Measurements from ENCODE around the gene HOXA1.

The HOXA1 gene

DNA sequence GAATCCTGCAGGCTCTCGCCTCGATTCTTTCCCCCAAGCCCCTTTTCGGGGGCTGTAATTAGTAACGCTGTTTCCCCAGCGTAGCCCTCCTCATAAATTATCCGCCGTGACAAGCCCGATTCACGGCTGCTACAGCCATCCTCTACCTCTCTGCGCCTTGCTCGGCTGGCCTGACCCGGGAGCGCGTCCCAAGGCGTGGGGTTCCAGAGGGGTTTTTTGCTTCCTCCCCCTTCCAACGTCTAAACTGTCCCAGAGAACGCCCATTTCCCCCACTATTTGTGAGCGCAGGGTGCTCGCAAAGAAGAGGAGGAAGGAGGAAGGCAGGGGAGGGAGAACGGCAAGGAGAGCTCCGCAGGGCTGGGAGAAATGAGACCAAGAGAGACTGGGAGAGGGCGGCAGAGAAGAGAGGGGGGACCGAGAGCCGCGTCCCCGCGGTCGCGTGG lies 46.8 kb upstream of the HOXA1 start:
- Histone ChIP-seq H3K4me3 (ENCODE audit: control insufficient read depth in 1 of 7, extremely low read depth in 1 of 7, insufficient read depth in 4 of 7, low read depth in 2 of 7, low read length in 6 of 7) (peak overlapping the region in 6 of 7 experiments; percentile 33 to 56 (median 42)), H3K27me3 (replicated peaks in 2 of 5; ENCODE audit: control insufficient read depth in 4 of 5, insufficient read depth in 5 of 5, low read length in 4 of 5) (no peaks in the 10 kb centered on the region)

DNA sequence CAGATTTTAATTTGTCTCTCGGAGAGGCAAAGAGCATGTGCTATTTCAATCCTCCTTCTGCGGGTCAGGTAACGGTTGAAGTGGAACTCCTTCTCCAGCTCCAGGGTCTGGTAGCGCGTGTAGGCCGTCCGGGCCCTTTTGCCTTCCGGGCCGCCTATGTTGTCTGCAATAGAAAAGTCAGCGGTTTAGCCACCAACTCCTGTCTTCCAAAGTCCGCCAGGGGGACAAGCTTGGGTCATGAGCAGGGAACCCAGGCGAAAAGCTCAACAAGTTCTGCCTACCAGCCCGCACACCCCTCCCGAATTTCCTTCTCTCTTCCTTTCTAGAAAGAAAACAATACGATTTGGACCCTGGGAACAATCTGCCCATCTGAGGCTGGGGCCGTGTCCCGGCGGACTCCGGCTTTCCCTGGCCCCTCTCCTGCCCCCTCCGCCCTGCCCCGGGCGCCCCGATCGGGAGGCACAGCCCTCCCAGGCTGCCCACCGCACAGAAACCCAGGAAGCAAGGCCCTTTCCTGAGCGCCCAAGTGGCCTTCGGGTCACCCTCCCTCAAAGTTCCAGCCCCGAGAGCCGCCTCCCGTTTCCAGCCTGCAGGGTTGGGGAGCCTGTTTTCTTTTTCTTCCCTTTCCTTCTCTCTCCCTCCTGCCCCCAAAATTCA lies 46.3 kb upstream of the HOXA1 start:
- peak overlapping the region in 1 of 2 experiments; percentile 61 for H3K27ac ChIP-seq (ENCODE audit: insufficient read depth in 1 of 2, low read depth in 1 of 2, low read length in 2 of 2, poor library complexity in 1 of 2, severe bottlenecking in 2 of 2)
- WGBS (ENCODE audit: insufficient coverage), result 76% methylated on average over 28 of the region's 30 CpGs
- POLR2A ChIA-PET, result no interaction called here
- DNase-seq, result peak in 1 of 3 donors; percentile 56
- H3K9me3 ChIP-seq (ENCODE audit: control extremely low read depth in 1 of 5, control insufficient read depth in 4 of 5, insufficient read depth in 2 of 5, low read depth in 1 of 5, low read length in 4 of 5), result peaks cover 0 to 4% (median 0%) of the 10 kb centered on the region in 5 experiments
- peaks cover 3 to 48% (median 45%) of the 10 kb centered on the region in 4 experiments for H3K4me1 ChIP-seq (ENCODE audit: control extremely low read depth in 1 of 4, control insufficient read depth in 4 of 4, insufficient read depth in 4 of 4, low read length in 3 of 4)
- H3K4me3 ChIP-seq (ENCODE audit: control insufficient read depth in 1 of 7, extremely low read depth in 1 of 7, insufficient read depth in 4 of 7, low read depth in 2 of 7, low read length in 6 of 7), result peak overlapping the region in 5 of 7 experiments; percentile 33 to 56 (median 46)
- H3K27me3 ChIP-seq (replicated peaks in 2 of 5; ENCODE audit: control insufficient read depth in 4 of 5, insufficient read depth in 5 of 5, low read length in 4 of 5), result no peaks in the 10 kb centered on the region
- peaks cover 5 to 92% (median 64%) of the 10 kb centered on the region in 4 experiments for H3K36me3 ChIP-seq (ENCODE audit: control insufficient read depth in 4 of 4, insufficient read depth in 4 of 4, low read length in 3 of 4)
- CTCF ChIA-PET, result interaction anchor here (0.9 to 2.0 kb wide), 9 partner anchors 9 to 477 kb away, joined by 3 to 7 read pairs (median 4); no protein-coding TSS in a partner anchor

More for the DNA sequence above, 46.8 kb upstream of the HOXA1 start:
- Histone ChIP-seq H3K9me3 (ENCODE audit: control extremely low read depth in 1 of 5, control insufficient read depth in 4 of 5, insufficient read depth in 2 of 5, low read depth in 1 of 5, low read length in 4 of 5) (peaks cover 0 to 4% (median 0%) of the 10 kb centered on the region in 5 experiments), H3K4me1 (ENCODE audit: control extremely low read depth in 1 of 4, control insufficient read depth in 4 of 4, insufficient read depth in 4 of 4, low read length in 3 of 4) (peaks cover under 1 to 48% (median 45%) of the 10 kb centered on the region in 4 experiments), H3K36me3 (ENCODE audit: control insufficient read depth in 4 of 4, insufficient read depth in 4 of 4, low read length in 3 of 4) (peaks cover 5 to 90% (median 65%) of the 10 kb centered on the region in 4 experiments), H3K27ac (ENCODE audit: insufficient read depth in 1 of 2, low read depth in 1 of 2, low read length in 2 of 2, poor library complexity in 1 of 2, severe bottlenecking in 2 of 2) (peak overlapping the region in 1 of 2 experiments; percentile 61)
- 75% methylated on average over 18 of the region's 29 CpGs for whole genome bisulfite sequencing (ENCODE audit: insufficient coverage)
- no peak for DNase-seq
- ChIA-PET CTCF (interaction anchor here (1.0 to 9.1 kb wide), 5 partner anchors 8 to 461 kb away, joined by 3 to 87 read pairs (median 6); no protein-coding TSS in a partner anchor), POLR2A (interaction anchor here (0.8 kb wide), 1 partner anchor 8 kb away, joined by 3 read pairs; no protein-coding TSS in a partner anchor)

DNA sequence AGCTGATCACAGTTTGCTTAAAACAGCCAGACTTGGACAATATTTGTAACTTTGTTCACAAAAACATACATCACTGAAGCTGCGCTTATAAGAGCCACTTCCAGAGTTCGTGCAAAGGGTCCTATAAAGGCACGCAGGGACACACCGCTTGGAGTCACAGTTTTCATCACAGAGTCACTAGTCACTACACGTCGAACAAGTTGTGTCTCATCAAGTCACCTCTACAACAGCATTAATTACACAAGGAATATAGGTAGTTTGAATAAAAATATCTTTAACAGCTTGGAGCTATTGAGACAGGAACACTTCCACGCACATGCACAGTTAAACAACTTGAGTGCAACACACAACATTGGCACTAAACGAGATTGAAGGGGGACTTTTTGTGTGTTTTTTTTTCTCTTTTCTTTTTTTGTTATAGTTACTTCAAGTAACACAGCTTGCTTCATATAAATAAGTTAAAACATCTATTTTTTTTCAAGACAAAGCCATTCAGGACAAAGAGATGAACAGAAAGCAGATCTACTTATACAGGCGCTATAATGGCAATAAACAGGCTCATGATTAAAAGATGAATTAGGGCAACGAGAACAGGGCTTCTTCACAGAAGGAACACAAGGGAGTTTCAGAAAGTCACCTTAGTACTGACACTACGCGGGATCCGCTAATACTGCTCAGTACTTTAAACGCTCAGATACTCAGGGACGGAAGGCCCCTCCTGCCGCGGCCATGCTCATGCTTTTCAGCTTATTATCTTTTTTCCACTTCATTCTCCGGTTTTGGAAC lies 45.5 kb upstream of the HOXA1 start:
- Histone ChIP-seq H3K36me3 (ENCODE audit: control insufficient read depth in 4 of 4, insufficient read depth in 4 of 4, low read length in 3 of 4) (peaks cover 5 to 88% (median 63%) of the 10 kb centered on the region in 4 experiments), H3K4me3 (ENCODE audit: control insufficient read depth in 1 of 7, extremely low read depth in 1 of 7, insufficient read depth in 4 of 7, low read depth in 2 of 7, low read length in 6 of 7) (peak overlapping the region in 2 of 7 experiments; percentile 10 to 56), H3K9me3 (ENCODE audit: control extremely low read depth in 1 of 5, control insufficient read depth in 4 of 5, insufficient read depth in 2 of 5, low read depth in 1 of 5, low read length in 4 of 5) (peaks cover 0 to 2% (median 0%) of the 10 kb centered on the region in 5 experiments), H3K27ac (ENCODE audit: insufficient read depth in 1 of 2, low read depth in 1 of 2, low read length in 2 of 2, poor library complexity in 1 of 2, severe bottlenecking in 2 of 2) (no peak overlapping the region), H3K27me3 (replicated peaks in 2 of 5; ENCODE audit: control insufficient read depth in 4 of 5, insufficient read depth in 5 of 5, low read length in 4 of 5) (no peaks in the 10 kb centered on the region), H3K4me1 (ENCODE audit: control extremely low read depth in 1 of 4, control insufficient read depth in 4 of 4, insufficient read depth in 4 of 4, low read length in 3 of 4) (peaks cover 3 to 48% (median 45%) of the 10 kb centered on the region in 4 experiments)
- ChIA-PET POLR2A (interaction anchor here (0.7 kb wide), 1 partner anchor 30 kb away, joined by 3 read pairs; no protein-coding TSS in a partner anchor), CTCF (interaction anchor here (0.6 to 2.0 kb wide), 12 partner anchors 10 to 476 kb away, joined by 3 to 7 read pairs (median 3); partner anchors contain the start of gene HOXA3)
- no peak for DNase-seq
- WGBS (ENCODE audit: insufficient coverage), result 88% methylated on average over 10 of the region's 18 CpGs

DNA sequence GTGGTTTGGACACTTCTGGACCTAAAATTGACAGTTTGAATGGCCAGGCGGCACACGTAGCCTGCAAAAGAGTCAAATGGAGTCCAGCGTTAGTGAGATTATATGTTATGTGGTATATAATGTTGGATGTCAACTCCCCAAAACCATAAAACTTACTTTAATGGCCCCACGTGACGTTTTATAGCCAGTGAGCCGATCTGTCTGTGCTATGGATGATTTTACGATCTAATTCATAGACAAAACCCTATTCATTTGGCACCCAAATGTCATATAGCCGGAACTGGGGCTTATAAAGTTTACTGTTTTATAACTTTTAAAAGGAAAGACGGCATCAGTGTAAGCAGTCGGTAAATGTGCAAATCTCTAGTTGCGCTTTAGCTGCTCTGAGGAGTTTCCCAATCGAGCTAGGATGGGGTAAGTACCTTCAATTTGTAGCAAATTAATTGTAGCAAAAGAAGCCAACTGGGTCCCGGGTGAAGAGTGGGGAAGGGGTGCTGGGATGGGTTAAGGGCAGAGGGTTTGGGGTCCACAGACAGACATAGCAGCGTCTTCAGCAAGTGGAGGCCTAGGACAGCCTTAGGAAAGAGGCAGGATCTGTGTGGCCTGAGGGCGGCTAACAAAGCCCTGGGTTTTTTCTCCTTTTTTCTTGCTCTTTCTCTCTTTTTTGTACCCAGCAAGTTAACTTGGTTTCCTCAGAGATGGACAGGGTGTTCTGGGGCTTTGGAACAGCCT lies 44.5 kb upstream of the HOXA1 start:
- Histone ChIP-seq H3K27me3 (replicated peaks in 2 of 5; ENCODE audit: control insufficient read depth in 4 of 5, insufficient read depth in 5 of 5, low read length in 4 of 5) (no peaks in the 10 kb centered on the region), H3K4me3 (ENCODE audit: control insufficient read depth in 1 of 7, extremely low read depth in 1 of 7, insufficient read depth in 4 of 7, low read depth in 2 of 7, low read length in 6 of 7) (no peak overlapping the region), H3K4me1 (ENCODE audit: control extremely low read depth in 1 of 4, control insufficient read depth in 4 of 4, insufficient read depth in 4 of 4, low read length in 3 of 4) (peaks cover 9 to 51% (median 47%) of the 10 kb centered on the region in 4 experiments), H3K9me3 (ENCODE audit: control extremely low read depth in 1 of 5, control insufficient read depth in 4 of 5, insufficient read depth in 2 of 5, low read depth in 1 of 5, low read length in 4 of 5) (peaks cover 0 to 2% (median 0%) of the 10 kb centered on the region in 5 experiments), H3K36me3 (ENCODE audit: control insufficient read depth in 4 of 4, insufficient read depth in 4 of 4, low read length in 3 of 4) (peaks cover 2 to 85% (median 60%) of the 10 kb centered on the region in 4 experiments), H3K27ac (ENCODE audit: insufficient read depth in 1 of 2, low read depth in 1 of 2, low read length in 2 of 2, poor library complexity in 1 of 2, severe bottlenecking in 2 of 2) (no peak overlapping the region)
- no peak for DNase-seq
- ChIA-PET CTCF (interaction anchor here (0.7 to 2.0 kb wide), 6 partner anchors 9 to 475 kb away, joined by 3 to 7 read pairs (median 4); partner anchors contain the start of gene HOXA3), POLR2A (no interaction called here)
- WGBS (ENCODE audit: insufficient coverage), result 98% methylated on average over 10 of the region's 15 CpGs

DNA sequence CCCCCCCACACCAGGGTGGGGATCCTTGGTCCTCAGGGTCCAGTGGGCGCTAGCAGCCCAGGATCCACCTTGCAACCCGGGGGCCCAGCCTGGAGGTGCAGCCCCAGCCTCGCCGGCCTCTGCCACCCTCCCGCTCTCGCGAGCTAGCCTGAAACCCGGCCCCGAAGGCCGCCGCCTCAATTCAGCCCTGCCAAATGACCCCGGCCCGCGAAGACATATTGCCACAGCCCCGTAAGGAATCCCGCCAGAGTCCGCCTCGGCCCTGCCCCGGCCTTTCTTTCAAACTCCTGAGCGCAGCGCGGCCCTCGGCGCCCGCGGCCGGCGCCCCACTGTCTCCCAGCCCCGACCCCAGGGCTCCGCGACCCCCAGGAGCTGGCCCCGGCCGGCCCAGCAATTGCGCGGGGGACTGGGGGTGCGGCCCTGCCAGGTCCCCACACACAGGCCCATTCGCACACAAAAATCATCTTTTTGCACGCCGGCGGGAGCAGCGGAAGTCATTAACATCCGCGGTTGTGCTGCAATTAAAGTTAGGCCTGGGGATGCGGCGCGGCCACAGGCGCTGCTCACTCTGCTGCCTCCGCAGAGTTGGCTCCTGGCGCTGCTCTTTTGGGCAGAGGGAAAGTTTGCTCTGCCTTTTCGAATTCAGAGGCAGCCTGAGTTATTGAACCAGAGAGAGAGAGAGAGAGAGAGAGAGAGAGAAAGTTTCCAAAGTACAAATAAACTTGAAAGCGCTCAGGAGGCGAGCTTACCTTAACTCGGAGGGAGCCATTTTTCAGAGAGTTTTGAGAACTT lies 43.7 kb upstream of the HOXA1 start:
- H3K27me3 ChIP-seq (replicated peaks in 2 of 5; ENCODE audit: control insufficient read depth in 4 of 5, insufficient read depth in 5 of 5, low read length in 4 of 5), result no peaks in the 10 kb centered on the region
- ChIA-PET POLR2A (no interaction called here), CTCF (interaction anchor here (0.7 kb wide), 1 partner anchor 8 kb away, joined by 4 read pairs; no protein-coding TSS in a partner anchor)
- peaks cover 15 to 52% (median 49%) of the 10 kb centered on the region in 4 experiments for H3K4me1 ChIP-seq (ENCODE audit: control extremely low read depth in 1 of 4, control insufficient read depth in 4 of 4, insufficient read depth in 4 of 4, low read length in 3 of 4)
- H3K9me3 ChIP-seq (ENCODE audit: control extremely low read depth in 1 of 5, control insufficient read depth in 4 of 5, insufficient read depth in 2 of 5, low read depth in 1 of 5, low read length in 4 of 5), result peaks cover 0 to 2% (median 0%) of the 10 kb centered on the region in 5 experiments
- no peak overlapping the region for H3K4me3 ChIP-seq (ENCODE audit: control insufficient read depth in 1 of 7, extremely low read depth in 1 of 7, insufficient read depth in 4 of 7, low read depth in 2 of 7, low read length in 6 of 7)
- peaks cover 2 to 82% (median 56%) of the 10 kb centered on the region in 4 experiments for H3K36me3 ChIP-seq (ENCODE audit: control insufficient read depth in 4 of 4, insufficient read depth in 4 of 4, low read length in 3 of 4)
- WGBS (ENCODE audit: insufficient coverage), result 96% methylated on average over 52 of the region's 53 CpGs
- no peak for DNase-seq
- H3K27ac ChIP-seq (ENCODE audit: insufficient read depth in 1 of 2, low read depth in 1 of 2, low read length in 2 of 2, poor library complexity in 1 of 2, severe bottlenecking in 2 of 2), result no peak overlapping the region

DNA sequence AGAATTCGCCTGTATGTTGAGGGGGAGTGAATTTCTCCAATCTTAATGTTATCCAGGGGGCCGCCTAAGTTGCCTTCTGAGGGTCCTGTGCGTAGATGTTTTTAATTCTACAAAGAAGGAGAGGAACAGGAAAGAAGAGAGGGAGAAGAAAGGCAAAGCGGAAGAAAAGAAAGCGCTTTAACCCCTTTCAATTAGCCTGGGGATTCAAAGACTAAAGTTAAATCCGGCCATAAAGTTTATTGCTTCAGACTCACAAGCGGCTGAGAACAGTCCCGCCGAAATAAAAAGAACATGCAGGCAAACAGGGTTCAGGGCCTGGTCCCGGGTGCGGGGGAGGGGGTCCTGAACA lies 43.2 kb upstream of the HOXA1 start:
- ChIA-PET POLR2A (no interaction called here), CTCF (no interaction called here)
- 95% methylated on average over 9 of the region's 11 CpGs for WGBS (ENCODE audit: insufficient coverage)
- H3K27ac ChIP-seq (ENCODE audit: insufficient read depth in 1 of 2, low read depth in 1 of 2, low read length in 2 of 2, poor library complexity in 1 of 2, severe bottlenecking in 2 of 2), result no peak overlapping the region
- DNase-seq, result no peak
- H3K27me3 ChIP-seq (replicated peaks in 2 of 5; ENCODE audit: control insufficient read depth in 4 of 5, insufficient read depth in 5 of 5, low read length in 4 of 5), result no peaks in the 10 kb centered on the region
- H3K4me1 ChIP-seq (ENCODE audit: control extremely low read depth in 1 of 4, control insufficient read depth in 4 of 4, insufficient read depth in 4 of 4, low read length in 3 of 4), result peaks cover 19 to 55% (median 50%) of the 10 kb centered on the region in 4 experiments
- H3K4me3 ChIP-seq (ENCODE audit: control insufficient read depth in 1 of 7, extremely low read depth in 1 of 7, insufficient read depth in 4 of 7, low read depth in 2 of 7, low read length in 6 of 7), result no peak overlapping the region
- H3K9me3 ChIP-seq (ENCODE audit: control extremely low read depth in 1 of 5, control insufficient read depth in 4 of 5, insufficient read depth in 2 of 5, low read depth in 1 of 5, low read length in 4 of 5), result peaks cover 0 to 1% (median 0%) of the 10 kb centered on the region in 5 experiments
- H3K36me3 ChIP-seq (ENCODE audit: control insufficient read depth in 4 of 4, insufficient read depth in 4 of 4, low read length in 3 of 4), result peaks cover 2 to 76% (median 54%) of the 10 kb centered on the region in 4 experiments
